ENCODE results near the gene IL12A.

IL12A gene

GRCh38 chr3:160040181-160040580 lies 51.5 kb downstream of the IL12A start:
- no peak for TF ChIP-seq MYC (IDR thresholded peaks at IDR 0.05; ENCODE audit: low read depth, low read length)
- no peak for TF ChIP-seq POLR2A (IDR thresholded peaks at IDR 0.05; ENCODE audit: extremely low read depth, insufficient read length)
- no peak for TF ChIP-seq CTCF (IDR thresholded peaks at IDR 0.05; ENCODE audit: low read depth, low read length)
- TF ChIP-seq MAX (IDR thresholded peaks at IDR 0.05; ENCODE audit: low read depth, low read length), result no peak
- no peak overlapping the region for H3K4me3 ChIP-seq (ENCODE audit: low read depth, low read length)
- DNase-seq (ENCODE audit: low read depth), result no peak

- no peak overlapping the region for H3K4me3 ChIP-seq (ENCODE audit: low read depth, low read length)
- TF ChIP-seq POLR2A (IDR thresholded peaks at IDR 0.05; ENCODE audit: extremely low read depth, insufficient read length) (no peak), MAX (IDR thresholded peaks at IDR 0.05; ENCODE audit: low read depth, low read length) (no peak), MYC (IDR thresholded peaks at IDR 0.05; ENCODE audit: low read depth, low read length) (no peak), CTCF (IDR thresholded peaks at IDR 0.05; ENCODE audit: low read depth, low read length) (no peak)
- no peak for DNase-seq (ENCODE audit: low read depth)
Observed at GRCh38 chr3:160041465-160041864, 52.8 kb downstream of the IL12A start.

- H3K4me3 ChIP-seq (ENCODE audit: low read depth, low read length), result no peak overlapping the region
- DNase-seq (ENCODE audit: low read depth), result peak; percentile 60
- TF ChIP-seq CTCF (IDR thresholded peaks at IDR 0.05; ENCODE audit: low read depth, low read length) (no peak), POLR2A (IDR thresholded peaks at IDR 0.05; ENCODE audit: extremely low read depth, insufficient read length) (no peak), MAX (IDR thresholded peaks at IDR 0.05; ENCODE audit: low read depth, low read length) (no peak), MYC (IDR thresholded peaks at IDR 0.05; ENCODE audit: low read depth, low read length) (no peak)
Observed at GRCh38 chr3:160044121-160044520, 55.5 kb downstream of the IL12A start.
